Activated naive CD8-positive, alpha-beta T cell treated with anti-CD3 and anti-CD28 coated beads, Interleukin-2, amount 50 U/mL, for 24 hours (primary cell): Measurements from ENCODE around the gene TMEFF2.

Experiments
- ATAC-seq: fragments of 150-1000 bp; cut with Tn5 transposase; one replicate; pipeline ENCODE4 v1.10.0; 2021
- DNase-seq: peaks from one replicate; pipeline ENCODE4 v3.0.0; 2021
- H3K27ac Mint-ChIP-seq: one replicate; pipeline ENCODE4 v1.8.0; 2021; ENCODE audit warnings: mild to moderate bottlenecking, mixed read lengths
- H3K27me3 Mint-ChIP-seq: one replicate; pipeline ENCODE4 v1.8.0; 2021; ENCODE audit warnings: mixed read lengths
- H3K36me3 Mint-ChIP-seq: one replicate; pipeline ENCODE4 v1.8.0; 2021; ENCODE audit warnings: low read depth, mixed read lengths
- H3K4me1 Mint-ChIP-seq: one replicate; pipeline ENCODE4 v1.8.0; 2021; ENCODE audit warnings: mixed read lengths
- H3K4me3 Mint-ChIP-seq: one replicate; pipeline ENCODE4 v1.8.0; 2021; ENCODE audit warnings: mild to moderate bottlenecking, moderate library complexity, mixed read lengths
- H3K9me3 Mint-ChIP-seq: one replicate; pipeline ENCODE4 v1.8.0; 2021; ENCODE audit warnings: mixed read lengths

TMEFF2 gene

GRCh38 chr2:192194866-192195547 is at the start of gene TMEFF2:
Gene TMEFF2 (minus strand): TSS chr2:192194933. CDS start chr2:192194524, 409 bp downstream.
- ATAC-seq, result peak; percentile 78
- Mint-ChIP-seq H3K27me3 (peaks cover 64% of the 10 kb centered on the region), H3K9me3 (no peaks in the 10 kb centered on the region)

GRCh38 chr2:192243488-192243887 is 48.8 kb upstream of the TMEFF2 start:
- Mint-ChIP-seq H3K27ac (no peak overlapping the region), H3K9me3 (peaks cover 3% of the 10 kb centered on the region), H3K4me3 (no peak overlapping the region), H3K4me1 (no peaks in the 10 kb centered on the region), H3K36me3 (no peaks in the 10 kb centered on the region), H3K27me3 (no peaks in the 10 kb centered on the region)
- ATAC-seq (no peak), DNase-seq (no peak)

More at GRCh38 chr2:192194866-192195547, at the start of gene TMEFF2:
- Mint-ChIP-seq H3K36me3 (no peaks in the 10 kb centered on the region), H3K27ac (no peak within 1 kb of the TSS), H3K4me1 (peaks cover 27% of the 10 kb centered on the region), H3K4me3 (peak within 1 kb of the TSS; percentile 75)
- peak; percentile 56 for DNase-seq

- Mint-ChIP-seq H3K4me3 (no peak overlapping the region), H3K4me1 (no peaks in the 10 kb centered on the region), H3K27ac (no peak overlapping the region), H3K9me3 (no peaks in the 10 kb centered on the region), H3K27me3 (no peaks in the 10 kb centered on the region), H3K36me3 (no peaks in the 10 kb centered on the region)
- ATAC-seq, result no peak
- DNase-seq, result no peak
Measured at GRCh38 chr2:192236136-192236535, 41.4 kb upstream of the TMEFF2 start.

GRCh38 chr2:192230889-192231453 is 36.2 kb upstream of the TMEFF2 start:
- Mint-ChIP-seq H3K27ac (no peak overlapping the region), H3K36me3 (no peaks in the 10 kb centered on the region), H3K9me3 (no peaks in the 10 kb centered on the region), H3K27me3 (peaks cover 2% of the 10 kb centered on the region), H3K4me3 (no peak overlapping the region), H3K4me1 (no peaks in the 10 kb centered on the region)
- no peak for ATAC-seq
- DNase-seq, result no peak

- no peaks in the 10 kb centered on the region for H3K4me1 Mint-ChIP-seq
- no peak for DNase-seq
- H3K4me3 Mint-ChIP-seq, result no peak overlapping the region
- ATAC-seq, result no peak
- H3K9me3 Mint-ChIP-seq, result no peaks in the 10 kb centered on the region
- no peaks in the 10 kb centered on the region for H3K36me3 Mint-ChIP-seq
- no peak overlapping the region for H3K27ac Mint-ChIP-seq
- H3K27me3 Mint-ChIP-seq, result peaks cover 4% of the 10 kb centered on the region
Measured at GRCh38 chr2:192228685-192229084, 34.0 kb upstream of the TMEFF2 start.

GRCh38 chr2:192218970-192219369 is 24.2 kb upstream of the TMEFF2 start:
- Mint-ChIP-seq H3K4me1 (no peaks in the 10 kb centered on the region), H3K9me3 (no peaks in the 10 kb centered on the region), H3K4me3 (no peak overlapping the region), H3K27ac (no peak overlapping the region), H3K27me3 (peaks cover 2% of the 10 kb centered on the region), H3K36me3 (no peaks in the 10 kb centered on the region)
- ATAC-seq, result no peak
- DNase-seq, result no peak

GRCh38 chr2:192218377-192218776 is 23.6 kb upstream of the TMEFF2 start:
- H3K27ac Mint-ChIP-seq, result no peak overlapping the region
- ATAC-seq (no peak), DNase-seq (no peak)
- no peaks in the 10 kb centered on the region for H3K36me3 Mint-ChIP-seq
- peaks cover 2% of the 10 kb centered on the region for H3K27me3 Mint-ChIP-seq
- H3K4me1 Mint-ChIP-seq, result no peaks in the 10 kb centered on the region
- no peak overlapping the region for H3K4me3 Mint-ChIP-seq
- H3K9me3 Mint-ChIP-seq, result no peaks in the 10 kb centered on the region

- no peaks in the 10 kb centered on the region for H3K36me3 Mint-ChIP-seq
- no peak overlapping the region for H3K4me3 Mint-ChIP-seq
- ATAC-seq, result no peak
- peaks cover 2% of the 10 kb centered on the region for H3K27me3 Mint-ChIP-seq
- no peak for DNase-seq
- H3K4me1 Mint-ChIP-seq, result no peaks in the 10 kb centered on the region
- no peaks in the 10 kb centered on the region for H3K9me3 Mint-ChIP-seq
- H3K27ac Mint-ChIP-seq, result no peak overlapping the region
Measured at GRCh38 chr2:192216336-192216735, 21.6 kb upstream of the TMEFF2 start.

- Mint-ChIP-seq H3K9me3 (no peaks in the 10 kb centered on the region), H3K36me3 (no peaks in the 10 kb centered on the region), H3K4me3 (no peak overlapping the region), H3K27me3 (no peaks in the 10 kb centered on the region), H3K4me1 (no peaks in the 10 kb centered on the region), H3K27ac (no peak overlapping the region)
- DNase-seq, result no peak
- ATAC-seq, result no peak
Measured at GRCh38 chr2:192215096-192215877, 20.6 kb upstream of the TMEFF2 start.

- no peak overlapping the region for H3K27ac Mint-ChIP-seq
- H3K27me3 Mint-ChIP-seq, result no peaks in the 10 kb centered on the region
- ATAC-seq (no peak), DNase-seq (no peak)
- H3K36me3 Mint-ChIP-seq, result no peaks in the 10 kb centered on the region
- no peaks in the 10 kb centered on the region for H3K4me1 Mint-ChIP-seq
- H3K4me3 Mint-ChIP-seq, result no peak overlapping the region
- H3K9me3 Mint-ChIP-seq, result no peaks in the 10 kb centered on the region
Measured at GRCh38 chr2:192208848-192209247, 14.1 kb upstream of the TMEFF2 start.

- Mint-ChIP-seq H3K9me3 (no peaks in the 10 kb centered on the region), H3K4me3 (no peak overlapping the region), H3K36me3 (no peaks in the 10 kb centered on the region), H3K27ac (no peak overlapping the region), H3K27me3 (peaks cover 9% of the 10 kb centered on the region), H3K4me1 (no peaks in the 10 kb centered on the region)
- no peak for ATAC-seq
- DNase-seq, result no peak
Measured at GRCh38 chr2:192206399-192206798, 11.7 kb upstream of the TMEFF2 start.

- H3K27ac Mint-ChIP-seq, result no peak overlapping the region
- DNase-seq, result no peak
- no peaks in the 10 kb centered on the region for H3K9me3 Mint-ChIP-seq
- no peaks in the 10 kb centered on the region for H3K36me3 Mint-ChIP-seq
- no peak for ATAC-seq
- H3K27me3 Mint-ChIP-seq, result peaks cover 15% of the 10 kb centered on the region
- H3K4me3 Mint-ChIP-seq, result no peak overlapping the region
- H3K4me1 Mint-ChIP-seq, result no peaks in the 10 kb centered on the region
Measured at GRCh38 chr2:192203876-192204275, 9.1 kb upstream of the TMEFF2 start.

- ATAC-seq, result no peak
- DNase-seq, result no peak
- Mint-ChIP-seq H3K4me1 (no peaks in the 10 kb centered on the region), H3K27ac (no peak overlapping the region), H3K4me3 (no peak overlapping the region), H3K27me3 (peaks cover 21% of the 10 kb centered on the region), H3K9me3 (no peaks in the 10 kb centered on the region), H3K36me3 (no peaks in the 10 kb centered on the region)
Measured at GRCh38 chr2:192202373-192202772, 7.6 kb upstream of the TMEFF2 start.

GRCh38 chr2:192201116-192201515 is 6.4 kb upstream of the TMEFF2 start:
- Mint-ChIP-seq H3K9me3 (no peaks in the 10 kb centered on the region), H3K27me3 (peaks cover 29% of the 10 kb centered on the region), H3K4me1 (peaks cover 8% of the 10 kb centered on the region), H3K36me3 (no peaks in the 10 kb centered on the region), H3K27ac (no peak overlapping the region), H3K4me3 (no peak overlapping the region)
- no peak for DNase-seq
- no peak for ATAC-seq

- no peak overlapping the region for H3K4me3 Mint-ChIP-seq
- peaks cover 60% of the 10 kb centered on the region for H3K27me3 Mint-ChIP-seq
- no peak overlapping the region for H3K27ac Mint-ChIP-seq
- no peak for DNase-seq
- ATAC-seq, result no peak
- H3K9me3 Mint-ChIP-seq, result no peaks in the 10 kb centered on the region
- H3K4me1 Mint-ChIP-seq, result peaks cover 27% of the 10 kb centered on the region
- H3K36me3 Mint-ChIP-seq, result no peaks in the 10 kb centered on the region
Measured at GRCh38 chr2:192197357-192197756, 2.6 kb upstream of the TMEFF2 start.
